KMS-11 (cell line): ENCODE data around the gene C3orf33.
"Not testable (repeated sequence)": the region's sequence is repeated elsewhere in the genome, so short reads cannot be mapped to it uniquely, and the experiment has no call there.

Source experiments
- H2AFZ ChIP-seq: fragments of 200-600 bp; sonication (generic); 2 replicates; pipeline ENCODE4 v1.6.1; 2016; ENCODE audit warnings: antibody characterized with exemption, mixed run types, low read depth
- H3K27ac ChIP-seq: fragments of 200-600 bp; sonication (generic); 2 replicates; pipeline ENCODE4 v1.6.1; 2016; ENCODE audit warnings: mild to moderate bottlenecking, mixed run types
- H3K27me3 ChIP-seq: fragments of 200-600 bp; sonication (generic); 2 replicates; pipeline ENCODE4 v1.6.1; 2017; ENCODE audit warnings: mild to moderate bottlenecking, low read depth, mixed run types, moderate library complexity; ENCODE audit not compliant: insufficient read depth
- H3K36me3 ChIP-seq: fragments of 200-600 bp; sonication (generic); 2 replicates; pipeline ENCODE4 v1.6.1; 2017; ENCODE audit warnings: mild to moderate bottlenecking, mixed run types; ENCODE audit not compliant: insufficient read depth
- H3K4me1 ChIP-seq: fragments of 200-600 bp; sonication (generic); 2 replicates; pipeline ENCODE4 v1.6.1; 2016; ENCODE audit warnings: mild to moderate bottlenecking, low read depth, mixed run types; ENCODE audit not compliant: poor library complexity, severe bottlenecking
- H3K4me2 ChIP-seq: fragments of 200-600 bp; sonication (generic); 2 replicates; pipeline ENCODE4 v1.7.0; 2016; ENCODE audit warnings: mild to moderate bottlenecking, mixed run types
- H3K4me3 ChIP-seq: fragments of 200-600 bp; sonication (generic); IDR thresholded peaks from 2 replicates; pipeline ENCODE4 v1.6.1; 2017; ENCODE audit warnings: low read depth, low read length, mixed read lengths; ENCODE audit not compliant: insufficient read depth
- H3K79me2 ChIP-seq: fragments of 200-600 bp; sonication (generic); 2 replicates; pipeline ENCODE4 v1.6.1; 2016; ENCODE audit warnings: low read depth, mixed run types; ENCODE audit not compliant: insufficient read depth
- H3K9ac ChIP-seq: fragments of 200-600 bp; sonication (generic); 2 replicates; pipeline ENCODE4 v1.6.1; 2016; ENCODE audit warnings: mild to moderate bottlenecking, mixed run types
- H4K20me1 ChIP-seq: fragments of 200-600 bp; sonication (generic); 2 replicates; pipeline ENCODE4 v1.6.1; 2016; ENCODE audit warnings: mild to moderate bottlenecking, mixed run types; ENCODE audit not compliant: insufficient read depth
- TF ChIP-seq, protein P1 (sequence below): fragments of 200-600 bp; sonication (generic); conservative IDR thresholded peaks from 2 replicates; pipeline ENCODE4 v1.6.1; 2017; ENCODE audit warnings: low read depth, mild to moderate bottlenecking, antibody characterized with exemption, low read length, moderate library complexity, mixed read lengths

Gene C3orf33

DNA sequence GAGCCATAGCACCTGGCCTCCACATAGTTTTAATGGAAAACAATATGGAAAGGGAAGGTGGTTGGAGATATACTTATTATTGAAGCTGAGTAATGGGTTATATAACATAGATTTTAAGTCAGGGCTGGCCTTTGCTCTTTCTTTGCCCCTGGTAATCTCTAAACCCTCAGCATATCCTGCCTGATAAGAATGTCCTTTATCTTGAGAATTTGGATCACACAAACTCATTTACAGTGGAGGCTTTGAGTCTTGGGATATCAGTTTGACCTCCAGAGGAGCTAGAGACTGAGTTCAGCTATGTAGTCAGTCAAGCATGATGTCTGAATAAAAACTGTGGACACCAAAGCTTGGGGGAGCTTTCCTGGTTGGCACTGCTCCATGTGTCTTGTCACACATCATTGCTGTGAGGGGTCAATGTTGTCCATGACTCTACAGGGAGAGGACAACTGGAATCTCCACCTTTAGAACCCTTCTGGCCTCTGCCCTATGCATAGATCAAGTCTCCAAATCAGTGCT lies 9.0 kb upstream of the C3orf33 start:
- Histone ChIP-seq H3K4me3 (no peak overlapping the region), H3K4me1 (no peaks in the 10 kb centered on the region), H3K27me3 (no peaks in the 10 kb centered on the region), H3K4me2 (no peak overlapping the region), H3K27ac (no peak overlapping the region), H3K79me2 (no peaks in the 10 kb centered on the region), H3K36me3 (no peaks in the 10 kb centered on the region), H4K20me1 (no peaks in the 10 kb centered on the region), H3K9ac (no peak overlapping the region), H2AFZ (no peak overlapping the region)
- TF ChIP-seq, protein P1, sequence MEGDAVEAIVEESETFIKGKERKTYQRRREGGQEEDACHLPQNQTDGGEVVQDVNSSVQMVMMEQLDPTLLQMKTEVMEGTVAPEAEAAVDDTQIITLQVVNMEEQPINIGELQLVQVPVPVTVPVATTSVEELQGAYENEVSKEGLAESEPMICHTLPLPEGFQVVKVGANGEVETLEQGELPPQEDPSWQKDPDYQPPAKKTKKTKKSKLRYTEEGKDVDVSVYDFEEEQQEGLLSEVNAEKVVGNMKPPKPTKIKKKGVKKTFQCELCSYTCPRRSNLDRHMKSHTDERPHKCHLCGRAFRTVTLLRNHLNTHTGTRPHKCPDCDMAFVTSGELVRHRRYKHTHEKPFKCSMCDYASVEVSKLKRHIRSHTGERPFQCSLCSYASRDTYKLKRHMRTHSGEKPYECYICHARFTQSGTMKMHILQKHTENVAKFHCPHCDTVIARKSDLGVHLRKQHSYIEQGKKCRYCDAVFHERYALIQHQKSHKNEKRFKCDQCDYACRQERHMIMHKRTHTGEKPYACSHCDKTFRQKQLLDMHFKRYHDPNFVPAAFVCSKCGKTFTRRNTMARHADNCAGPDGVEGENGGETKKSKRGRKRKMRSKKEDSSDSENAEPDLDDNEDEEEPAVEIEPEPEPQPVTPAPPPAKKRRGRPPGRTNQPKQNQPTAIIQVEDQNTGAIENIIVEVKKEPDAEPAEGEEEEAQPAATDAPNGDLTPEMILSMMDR = no peak

DNA sequence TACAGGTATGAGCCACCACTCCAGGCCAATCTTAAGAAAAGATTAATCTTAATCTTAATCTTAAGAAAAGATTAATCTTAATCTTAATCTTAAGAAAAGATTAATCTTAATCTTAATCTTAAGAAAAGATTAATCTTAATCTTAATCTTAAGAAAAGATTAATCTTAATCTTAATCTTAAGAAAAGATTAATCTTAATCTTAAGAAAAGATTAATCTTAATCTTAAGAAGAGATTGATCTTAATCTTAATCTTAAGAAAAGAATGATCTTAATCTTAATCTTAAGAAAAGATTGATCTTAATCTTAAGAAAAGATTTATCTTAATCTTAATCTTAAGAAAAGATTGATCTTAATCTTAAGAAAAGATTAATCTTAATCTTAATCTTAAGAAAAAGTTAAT lies 7.1 kb upstream of the C3orf33 start:
- H4K20me1 ChIP-seq, H3K27me3 ChIP-seq, H3K4me2 ChIP-seq, H3K27ac ChIP-seq, H3K9ac ChIP-seq, H3K79me2 ChIP-seq, H3K36me3 ChIP-seq, H3K4me1 ChIP-seq, H3K4me3 ChIP-seq, H2AFZ ChIP-seq: not testable (repeated sequence)

DNA sequence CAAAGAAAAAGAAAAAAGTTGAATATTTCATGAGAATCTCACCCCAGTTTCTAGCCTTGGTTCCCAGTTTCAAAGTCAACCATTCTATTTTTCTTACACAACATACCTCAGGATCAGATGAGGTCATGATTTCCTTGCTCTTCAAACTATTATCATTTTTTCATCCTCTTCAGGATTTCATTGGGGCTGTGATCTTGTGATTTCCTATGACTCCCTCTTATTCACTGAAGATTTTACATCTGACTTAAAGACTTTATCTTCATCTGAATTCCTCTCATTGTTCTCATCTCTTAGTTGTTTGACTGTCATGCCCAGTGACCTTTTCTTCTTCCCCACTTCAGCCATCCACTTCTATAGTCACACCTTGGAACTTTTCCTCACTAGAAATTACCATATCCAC lies 3.1 kb upstream of the C3orf33 start:
- Histone ChIP-seq H3K27me3 (no peaks in the 10 kb centered on the region), H3K27ac (no peak overlapping the region), H3K9ac (no peak overlapping the region), H3K79me2 (no peaks in the 10 kb centered on the region), H3K36me3 (no peaks in the 10 kb centered on the region), H4K20me1 (no peaks in the 10 kb centered on the region), H3K4me3 (no peak overlapping the region), H2AFZ (no peak overlapping the region), H3K4me2 (no peak overlapping the region), H3K4me1 (peaks cover 11% of the 10 kb centered on the region)
- TF ChIP-seq, protein P1 = no peak

DNA sequence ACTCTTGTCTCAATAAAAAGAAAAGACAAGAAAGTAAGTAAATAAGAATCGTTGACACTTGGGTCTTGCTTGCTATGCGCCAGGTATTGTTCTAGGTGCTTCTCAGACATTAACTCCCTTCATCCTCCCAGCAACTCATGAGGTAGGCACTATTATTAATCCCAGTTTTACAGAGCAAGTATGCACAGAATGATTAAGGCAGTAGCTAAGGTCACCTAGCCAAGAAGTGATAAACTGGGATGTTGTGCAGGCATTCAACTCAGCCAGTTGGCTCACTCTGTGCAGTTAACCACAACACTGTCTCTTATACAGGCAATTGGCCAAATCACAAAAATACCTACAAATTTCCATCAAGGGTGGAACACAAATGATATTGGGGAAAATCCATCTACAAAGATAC lies 1.7 kb upstream of the C3orf33 start:
- Histone ChIP-seq H2AFZ (no peak overlapping the region), H3K36me3 (no peaks in the 10 kb centered on the region), H3K27ac (no peak overlapping the region), H3K4me2 (no peak overlapping the region), H3K79me2 (no peaks in the 10 kb centered on the region), H4K20me1 (no peaks in the 10 kb centered on the region), H3K27me3 (no peaks in the 10 kb centered on the region), H3K4me1 (peaks cover 11% of the 10 kb centered on the region), H3K4me3 (no peak overlapping the region), H3K9ac (no peak overlapping the region)
- TF ChIP-seq, protein P1 = no peak

DNA sequence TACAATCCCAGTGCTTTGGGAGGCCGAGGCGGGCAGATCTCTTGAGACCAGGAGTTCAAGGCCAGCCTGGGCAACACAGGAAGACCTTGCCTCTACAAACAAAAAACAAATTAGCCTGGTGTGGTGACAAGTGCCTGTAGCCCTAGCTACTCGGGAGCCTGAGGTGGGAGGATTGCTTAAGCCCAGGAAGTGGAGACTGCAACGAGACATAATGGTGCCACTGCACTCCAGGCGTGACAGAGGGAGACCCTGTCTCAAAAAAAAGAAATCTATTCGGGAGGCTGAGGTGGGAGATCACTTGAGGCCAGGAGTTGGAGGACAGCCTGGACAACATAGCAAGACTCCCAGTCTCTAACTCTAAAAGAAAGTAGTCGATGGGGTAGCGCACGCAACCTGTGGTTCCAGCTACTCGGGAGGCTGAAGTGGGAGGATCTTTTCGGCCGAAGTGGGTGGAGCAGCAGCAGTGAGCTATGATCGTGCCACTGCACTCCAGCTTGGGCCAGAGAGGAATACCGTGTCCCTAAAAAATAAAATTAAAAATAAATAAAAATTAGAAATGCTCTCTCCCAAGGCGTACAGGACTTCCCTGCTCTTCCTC lies 775 bp downstream of the C3orf33 start:
- TF ChIP-seq, protein P1 = no peak

More for the DNA sequence above, 775 bp downstream of the C3orf33 start:
- H3K27me3 ChIP-seq = no peaks in the 10 kb centered on the region
- H3K4me1 ChIP-seq = peaks cover 23% of the 10 kb centered on the region
- H3K27ac ChIP-seq = no peak overlapping the region
- H3K4me2 ChIP-seq = peak overlapping the region; percentile 69; the same call in 1 of the 2 replicates
- no peaks in the 10 kb centered on the region for H3K36me3 ChIP-seq
- peak overlapping the region; percentile 92; the same call in 1 of the 2 replicates for H3K9ac ChIP-seq
- peak overlapping the region; percentile 97 for H2AFZ ChIP-seq
- no peak overlapping the region for H3K4me3 ChIP-seq
- H3K79me2 ChIP-seq = no peaks in the 10 kb centered on the region
- no peaks in the 10 kb centered on the region for H4K20me1 ChIP-seq
